ENCODE results near the gene PKLR.

GRCh38 chr1:155241069-155241679, 60.1 kb downstream of the PKLR start:
- TF ChIP-seq CTCF (IDR thresholded peaks at IDR 0.05; ENCODE audit: low read length), result no peak
- no peak for TF ChIP-seq EZH2 (optimal IDR thresholded peaks at IDR 0.05; ENCODE audit: low read depth, low read length)
- no peak for TF ChIP-seq EZH2phosphoT487 (IDR thresholded peaks at IDR 0.05; ENCODE audit: low read length)

Measured in MM.1S (cell line).